ENCODE data around the gene LGR6.

The LGR6 gene

DNA sequence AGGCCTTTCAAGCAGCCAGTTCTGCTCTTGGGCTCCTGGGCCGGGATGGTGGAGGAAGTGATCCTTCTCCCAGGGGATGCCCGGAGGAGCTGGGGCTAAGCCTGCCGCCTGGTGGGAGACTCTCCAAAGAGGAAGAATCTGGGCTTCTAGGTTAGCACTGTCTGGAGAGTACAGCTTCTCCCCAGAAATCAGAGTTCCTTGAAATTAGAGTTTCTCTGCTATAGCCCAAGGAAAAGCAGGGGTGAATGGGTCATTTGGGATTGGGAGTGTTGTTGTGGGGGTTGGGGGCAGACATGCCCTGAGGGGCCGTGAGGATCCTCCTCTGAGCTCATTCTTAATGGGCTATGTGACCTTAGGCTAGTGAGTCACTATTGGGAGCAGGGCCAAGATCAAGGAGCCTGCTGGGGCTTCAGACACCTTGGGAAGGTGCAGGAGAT is 6.5 kb downstream of the LGR6 start (continued):
- TF ChIP-seq ZNF266 (tag by site-specific recombination; IDR thresholded peaks at IDR 0.05; ENCODE audit: low read depth): no peak
- no peak for TF ChIP-seq BCL11B (tag by site-specific recombination; IDR thresholded peaks at IDR 0.05; ENCODE audit: low read depth)
- TF ChIP-seq HOXC10 (CRISPR knock-in tag; IDR thresholded peaks at IDR 0.05): no peak
- no peak for TF ChIP-seq ZNF529 (tag by site-specific recombination; IDR thresholded peaks at IDR 0.05; ENCODE audit: insufficient replicate concordance)
- no peak for TF ChIP-seq ZNF555 (tag by site-specific recombination; conservative IDR thresholded peaks at IDR 0.05)
- TF ChIP-seq SCRT2 (tag by site-specific recombination; IDR thresholded peaks at IDR 0.05): no peak
- no peak for TF ChIP-seq GFI1B (tag by site-specific recombination; IDR thresholded peaks at IDR 0.05)
- TF ChIP-seq, protein P1, sequence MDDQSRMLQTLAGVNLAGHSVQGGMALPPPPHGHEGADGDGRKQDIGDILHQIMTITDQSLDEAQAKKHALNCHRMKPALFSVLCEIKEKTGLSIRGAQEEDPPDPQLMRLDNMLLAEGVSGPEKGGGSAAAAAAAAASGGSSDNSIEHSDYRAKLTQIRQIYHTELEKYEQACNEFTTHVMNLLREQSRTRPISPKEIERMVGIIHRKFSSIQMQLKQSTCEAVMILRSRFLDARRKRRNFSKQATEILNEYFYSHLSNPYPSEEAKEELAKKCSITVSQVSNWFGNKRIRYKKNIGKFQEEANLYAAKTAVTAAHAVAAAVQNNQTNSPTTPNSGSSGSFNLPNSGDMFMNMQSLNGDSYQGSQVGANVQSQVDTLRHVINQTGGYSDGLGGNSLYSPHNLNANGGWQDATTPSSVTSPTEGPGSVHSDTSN (CRISPR knock-in tag; IDR thresholded peaks at IDR 0.05): no peak
- TF ChIP-seq ZNF514 (tag by site-specific recombination; IDR thresholded peaks at IDR 0.05): no peak
- TF ChIP-seq SETDB1 (IDR thresholded peaks at IDR 0.05; ENCODE audit: insufficient read length, low read length): no peak
- TF ChIP-seq ZNF174 (tag by site-specific recombination; IDR thresholded peaks at IDR 0.05): no peak
- no peak for TF ChIP-seq ZNF560 (tag by site-specific recombination; IDR thresholded peaks at IDR 0.05; ENCODE audit: borderline replicate concordance)
- TF ChIP-seq ZNF623 (tag by site-specific recombination; IDR thresholded peaks at IDR 0.05): no peak
- TF ChIP-seq, protein P2, sequence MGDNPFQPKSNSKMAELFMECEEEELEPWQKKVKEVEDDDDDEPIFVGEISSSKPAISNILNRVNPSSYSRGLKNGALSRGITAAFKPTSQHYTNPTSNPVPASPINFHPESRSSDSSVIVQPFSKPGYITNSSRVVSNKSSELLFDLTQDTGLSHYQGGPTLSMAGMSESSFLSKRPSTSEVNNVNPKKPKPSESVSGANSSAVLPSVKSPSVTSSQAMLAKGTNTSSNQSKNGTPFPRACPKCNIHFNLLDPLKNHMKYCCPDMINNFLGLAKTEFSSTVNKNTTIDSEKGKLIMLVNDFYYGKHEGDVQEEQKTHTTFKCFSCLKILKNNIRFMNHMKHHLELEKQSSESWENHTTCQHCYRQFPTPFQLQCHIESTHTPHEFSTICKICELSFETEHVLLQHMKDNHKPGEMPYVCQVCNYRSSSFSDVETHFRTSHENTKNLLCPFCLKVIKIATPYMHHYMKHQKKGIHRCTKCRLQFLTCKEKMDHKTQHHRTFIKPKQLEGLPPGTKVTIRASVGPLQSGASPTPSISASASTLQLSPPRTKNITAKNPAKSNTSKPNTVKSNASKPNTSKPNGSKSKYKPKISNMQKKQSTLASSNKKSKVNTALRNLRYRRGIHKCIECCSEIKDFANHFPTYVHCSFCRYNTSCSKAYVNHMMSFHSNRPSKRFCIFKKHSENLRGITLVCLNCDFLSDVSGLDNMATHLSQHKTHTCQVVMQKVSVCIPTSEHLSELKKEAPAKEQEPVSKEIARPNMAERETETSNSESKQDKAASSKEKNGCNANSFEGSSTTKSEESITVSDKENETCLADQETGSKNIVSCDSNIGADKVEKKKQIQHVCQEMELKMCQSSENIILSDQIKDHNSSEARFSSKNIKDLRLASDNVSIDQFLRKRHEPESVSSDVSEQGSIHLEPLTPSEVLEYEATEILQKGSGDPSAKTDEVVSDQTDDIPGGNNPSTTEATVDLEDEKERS (tag by site-specific recombination; IDR thresholded peaks at IDR 0.05): no peak
- no peak for TF ChIP-seq ZNF626 (tag by site-specific recombination; IDR thresholded peaks at IDR 0.05)
- TF ChIP-seq ZNF24 (tag by site-specific recombination; IDR thresholded peaks at IDR 0.05): 0 out of 2 replicates have a peak, but pooled peaks have one; percentile 30
- no peak for TF ChIP-seq HOXA7 (CRISPR knock-in tag; IDR thresholded peaks at IDR 0.05; ENCODE audit: borderline replicate concordance)
- TF ChIP-seq ZNF521 (tag by site-specific recombination; IDR thresholded peaks at IDR 0.05): no peak
- TF ChIP-seq, protein P3, sequence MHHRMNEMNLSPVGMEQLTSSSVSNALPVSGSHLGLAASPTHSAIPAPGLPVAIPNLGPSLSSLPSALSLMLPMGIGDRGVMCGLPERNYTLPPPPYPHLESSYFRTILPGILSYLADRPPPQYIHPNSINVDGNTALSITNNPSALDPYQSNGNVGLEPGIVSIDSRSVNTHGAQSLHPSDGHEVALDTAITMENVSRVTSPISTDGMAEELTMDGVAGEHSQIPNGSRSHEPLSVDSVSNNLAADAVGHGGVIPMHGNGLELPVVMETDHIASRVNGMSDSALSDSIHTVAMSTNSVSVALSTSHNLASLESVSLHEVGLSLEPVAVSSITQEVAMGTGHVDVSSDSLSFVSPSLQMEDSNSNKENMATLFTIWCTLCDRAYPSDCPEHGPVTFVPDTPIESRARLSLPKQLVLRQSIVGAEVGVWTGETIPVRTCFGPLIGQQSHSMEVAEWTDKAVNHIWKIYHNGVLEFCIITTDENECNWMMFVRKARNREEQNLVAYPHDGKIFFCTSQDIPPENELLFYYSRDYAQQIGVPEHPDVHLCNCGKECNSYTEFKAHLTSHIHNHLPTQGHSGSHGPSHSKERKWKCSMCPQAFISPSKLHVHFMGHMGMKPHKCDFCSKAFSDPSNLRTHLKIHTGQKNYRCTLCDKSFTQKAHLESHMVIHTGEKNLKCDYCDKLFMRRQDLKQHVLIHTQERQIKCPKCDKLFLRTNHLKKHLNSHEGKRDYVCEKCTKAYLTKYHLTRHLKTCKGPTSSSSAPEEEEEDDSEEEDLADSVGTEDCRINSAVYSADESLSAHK (tag by site-specific recombination; IDR thresholded peaks at IDR 0.05): no peak
- TF ChIP-seq ZNF146 (tag by site-specific recombination; IDR thresholded peaks at IDR 0.05): no peak
- TF ChIP-seq ZNF571 (tag by site-specific recombination; IDR thresholded peaks at IDR 0.05): no peak
- no peak for TF ChIP-seq KLF1 (tag by site-specific recombination; IDR thresholded peaks at IDR 0.05)
- no peak for TF ChIP-seq SALL2 (tag by site-specific recombination; IDR thresholded peaks at IDR 0.05; ENCODE audit: borderline replicate concordance)
- no peak for TF ChIP-seq ZNF426 (tag by site-specific recombination; IDR thresholded peaks at IDR 0.05)
- no peak for TF ChIP-seq ZNF175 (tag by site-specific recombination; IDR thresholded peaks at IDR 0.05)
- TF ChIP-seq ZNF707 (tag by site-specific recombination; IDR thresholded peaks at IDR 0.05): no peak
- no peak for TF ChIP-seq ZNF341 (tag by site-specific recombination; IDR thresholded peaks at IDR 0.05; ENCODE audit: low read depth)
- TF ChIP-seq ZNF585B (tag by site-specific recombination; IDR thresholded peaks at IDR 0.05): no peak
- TF ChIP-seq, protein P4, sequence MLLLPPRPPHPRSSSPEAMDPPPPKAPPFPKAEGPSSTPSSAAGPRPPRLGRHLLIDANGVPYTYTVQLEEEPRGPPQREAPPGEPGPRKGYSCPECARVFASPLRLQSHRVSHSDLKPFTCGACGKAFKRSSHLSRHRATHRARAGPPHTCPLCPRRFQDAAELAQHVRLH (tag by site-specific recombination; IDR thresholded peaks at IDR 0.05): no peak
- peak; percentile 63; the same call in 1 of the 2 replicates for TF ChIP-seq WT1 (tag by site-specific recombination; IDR thresholded peaks at IDR 0.05)
- TF ChIP-seq, protein P5, sequence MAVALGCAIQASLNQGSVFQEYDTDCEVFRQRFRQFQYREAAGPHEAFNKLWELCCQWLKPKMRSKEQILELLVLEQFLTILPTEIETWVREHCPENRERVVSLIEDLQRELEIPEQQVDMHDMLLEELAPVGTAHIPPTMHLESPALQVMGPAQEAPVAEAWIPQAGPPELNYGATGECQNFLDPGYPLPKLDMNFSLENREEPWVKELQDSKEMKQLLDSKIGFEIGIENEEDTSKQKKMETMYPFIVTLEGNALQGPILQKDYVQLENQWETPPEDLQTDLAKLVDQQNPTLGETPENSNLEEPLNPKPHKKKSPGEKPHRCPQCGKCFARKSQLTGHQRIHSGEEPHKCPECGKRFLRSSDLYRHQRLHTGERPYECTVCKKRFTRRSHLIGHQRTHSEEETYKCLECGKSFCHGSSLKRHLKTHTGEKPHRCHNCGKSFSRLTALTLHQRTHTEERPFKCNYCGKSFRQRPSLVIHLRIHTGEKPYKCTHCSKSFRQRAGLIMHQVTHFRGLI (tag by site-specific recombination; IDR thresholded peaks at IDR 0.05): no peak
- TF ChIP-seq MEIS1 (CRISPR knock-in tag; IDR thresholded peaks at IDR 0.05; ENCODE audit: borderline replicate concordance): no peak
- no peak for TF ChIP-seq SP2 (tag by site-specific recombination; IDR thresholded peaks at IDR 0.05)
- no peak for TF ChIP-seq ZNF132 (tag by site-specific recombination; IDR thresholded peaks at IDR 0.05; ENCODE audit: borderline replicate concordance)
- TF ChIP-seq ZNF768 (tag by site-specific recombination; IDR thresholded peaks at IDR 0.05): no peak
